Astrocyte (in vitro differentiated cells and primary cell): Measurements from ENCODE around the gene SLC39A10. TPM values are rescaled to one million over a fixed set of nuclear protein-coding genes. Genes with fewer than 3 reads are reported as not detected.

ENCODE experiments used
- DNase-seq: peaks from one replicate; pipeline ENCODE4 v3.0.0-alpha.2; 2010; ENCODE audit warnings: low read depth
- FAIRE-seq: peaks from 2 replicates; lab custom pipeline; 2011; peaks lifted over from hg19 to GRCh38; lab: Jason Lieb, UNC
- H2AFZ ChIP-seq: 2 replicates; pipeline ENCODE4 v1.6.0; 2012; ENCODE audit warnings: low read depth, low read length, inconsistent platforms
- H3K27ac ChIP-seq: 2 replicates; pipeline ENCODE4 v1.5.1; 2011; ENCODE audit warnings: low read depth, low read length, inconsistent platforms
- H3K27me3 ChIP-seq: 2 replicates; pipeline ENCODE4 v1.6.0; 2011; ENCODE audit warnings: low read length, inconsistent platforms; ENCODE audit not compliant: insufficient read depth
- H3K36me3 ChIP-seq: 2 replicates; pipeline ENCODE4 v1.5.1; 2011; ENCODE audit warnings: low read length, inconsistent platforms; ENCODE audit not compliant: insufficient read depth
- H3K4me1 ChIP-seq: 2 replicates; pipeline ENCODE4 v1.5.1; 2011; ENCODE audit warnings: low read length, inconsistent platforms; ENCODE audit not compliant: insufficient read depth
- H3K4me2 ChIP-seq: 2 replicates; pipeline ENCODE4 v1.6.0; 2012; ENCODE audit warnings: low read length, inconsistent platforms
- H3K4me3 ChIP-seq: 2 replicates; pipeline ENCODE4 v1.5.1; 2011; ENCODE audit warnings: low read depth, mild to moderate bottlenecking, low read length, inconsistent platforms; ENCODE audit not compliant: insufficient read depth
- H3K79me2 ChIP-seq: 2 replicates; pipeline ENCODE4 v1.6.0; 2012; ENCODE audit warnings: mild to moderate bottlenecking, low read length, inconsistent platforms; ENCODE audit not compliant: insufficient read depth
- H3K9ac ChIP-seq: 2 replicates; pipeline ENCODE4 v1.6.0; 2012; ENCODE audit warnings: mild to moderate bottlenecking, low read length, inconsistent platforms
- H3K9me3 ChIP-seq: 2 replicates; pipeline ENCODE4 v1.5.1; 2012; ENCODE audit warnings: low read depth, mild to moderate bottlenecking, low read length, inconsistent platforms; ENCODE audit not compliant: insufficient read depth
- H4K20me1 ChIP-seq: 2 replicates; pipeline ENCODE4 v1.6.0; 2012; ENCODE audit warnings: low read length, inconsistent platforms; ENCODE audit not compliant: insufficient read depth
- H3K27ac Mint-ChIP-seq: one replicate; pipeline ENCODE4 v1.8.0; 2021; ENCODE audit warnings: mild to moderate bottlenecking, mixed read lengths; ENCODE audit not compliant: unreplicated experiment
- H3K27me3 Mint-ChIP-seq: one replicate; pipeline ENCODE4 v1.8.0; 2021; ENCODE audit warnings: low read depth, mixed read lengths; ENCODE audit not compliant: unreplicated experiment
- H3K36me3 Mint-ChIP-seq: one replicate; pipeline ENCODE4 v1.8.0; 2021; ENCODE audit warnings: low read depth, mixed read lengths; ENCODE audit not compliant: unreplicated experiment
- H3K4me1 Mint-ChIP-seq: one replicate; pipeline ENCODE4 v1.8.0; 2021; ENCODE audit warnings: low read depth, mixed read lengths; ENCODE audit not compliant: unreplicated experiment
- H3K4me3 Mint-ChIP-seq: one replicate; pipeline ENCODE4 v1.8.0; 2021; ENCODE audit warnings: mild to moderate bottlenecking, moderate library complexity, mixed read lengths; ENCODE audit not compliant: unreplicated experiment
- H3K9me3 Mint-ChIP-seq: one replicate; pipeline ENCODE4 v1.8.0; 2021; ENCODE audit warnings: mild to moderate bottlenecking, mixed read lengths; ENCODE audit not compliant: unreplicated experiment
- CTCF ChIP-seq: IDR thresholded peaks from 2 replicates; pipeline ENCODE4 v1.5.1; 2011; ENCODE audit warnings: low read depth, mild to moderate bottlenecking, inconsistent platforms, low read length, moderate library complexity; ENCODE audit not compliant: insufficient read depth
- EZH2 ChIP-seq: IDR thresholded peaks from 2 replicates; pipeline ENCODE4 v1.6.1; 2012; ENCODE audit warnings: mild to moderate bottlenecking, low read length, inconsistent platforms; ENCODE audit not compliant: insufficient read depth
- total RNA-seq: library from RNA; stranded (reverse); gene quantifications from 2 replicates; pipeline ENCODE4 v1.2.1, GENCODE V29; 2021

SLC39A10 gene
- total RNA-seq, 1 donor from 2014 or later, result 96.2 TPM

DNA sequence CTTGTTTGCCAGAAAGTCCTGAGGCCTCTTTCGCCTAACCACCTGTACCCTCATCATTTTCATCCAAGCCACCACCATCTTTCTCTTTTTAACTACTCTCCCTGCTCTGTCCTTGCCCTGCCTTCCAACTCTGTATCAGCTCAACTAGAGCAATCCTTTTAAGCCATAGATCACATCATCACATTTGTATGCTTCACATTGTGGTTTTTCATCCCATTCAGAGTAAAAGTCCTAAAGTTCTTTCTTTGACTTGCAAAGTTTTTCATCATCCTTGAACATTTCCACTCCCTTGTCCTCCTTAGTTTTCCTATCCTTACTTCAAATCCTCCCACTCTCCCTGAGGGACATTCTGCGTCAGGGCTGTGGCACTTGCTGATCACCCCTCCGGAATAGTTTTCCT, 73.9 kb downstream of the SLC39A10 start:
- Histone ChIP-seq H3K36me3 (peaks cover 5% of the 10 kb centered on the region), H3K9me3 (no peaks in the 10 kb centered on the region), H3K9ac (no peak overlapping the region), H2AFZ (no peak overlapping the region), H3K4me1 (no peaks in the 10 kb centered on the region), H3K27me3 (no peaks in the 10 kb centered on the region), H3K4me2 (no peak overlapping the region), H3K79me2 (no peaks in the 10 kb centered on the region), H3K27ac (no peak overlapping the region), H4K20me1 (no peaks in the 10 kb centered on the region), H3K4me3 (no peak overlapping the region)
- Mint-ChIP-seq H3K36me3 (peaks cover 12% of the 10 kb centered on the region), H3K9me3 (no peaks in the 10 kb centered on the region), H3K4me3 (no peak overlapping the region), H3K27ac (no peak overlapping the region), H3K27me3 (no peaks in the 10 kb centered on the region), H3K4me1 (no peaks in the 10 kb centered on the region)
- DNase-seq (no peak), FAIRE-seq (no peak)
- TF ChIP-seq CTCF (no peak), EZH2 (no peak)

GRCh38 chr2:195732574-195732973, 75.5 kb downstream of the SLC39A10 start:
- Mint-ChIP-seq H3K9me3 (no peaks in the 10 kb centered on the region), H3K4me1 (no peaks in the 10 kb centered on the region), H3K27me3 (no peaks in the 10 kb centered on the region), H3K27ac (no peak overlapping the region), H3K36me3 (peaks cover 12% of the 10 kb centered on the region), H3K4me3 (no peak overlapping the region)
- FAIRE-seq (no peak), DNase-seq (no peak)
- Histone ChIP-seq H3K36me3 (peaks cover 5% of the 10 kb centered on the region), H3K27ac (no peak overlapping the region), H3K9me3 (no peaks in the 10 kb centered on the region), H2AFZ (no peak overlapping the region), H3K9ac (no peak overlapping the region), H3K79me2 (no peaks in the 10 kb centered on the region), H4K20me1 (no peaks in the 10 kb centered on the region), H3K4me3 (no peak overlapping the region), H3K4me2 (no peak overlapping the region), H3K4me1 (no peaks in the 10 kb centered on the region), H3K27me3 (no peaks in the 10 kb centered on the region)
- TF ChIP-seq CTCF, result no peak
- TF ChIP-seq EZH2, result no peak

DNA sequence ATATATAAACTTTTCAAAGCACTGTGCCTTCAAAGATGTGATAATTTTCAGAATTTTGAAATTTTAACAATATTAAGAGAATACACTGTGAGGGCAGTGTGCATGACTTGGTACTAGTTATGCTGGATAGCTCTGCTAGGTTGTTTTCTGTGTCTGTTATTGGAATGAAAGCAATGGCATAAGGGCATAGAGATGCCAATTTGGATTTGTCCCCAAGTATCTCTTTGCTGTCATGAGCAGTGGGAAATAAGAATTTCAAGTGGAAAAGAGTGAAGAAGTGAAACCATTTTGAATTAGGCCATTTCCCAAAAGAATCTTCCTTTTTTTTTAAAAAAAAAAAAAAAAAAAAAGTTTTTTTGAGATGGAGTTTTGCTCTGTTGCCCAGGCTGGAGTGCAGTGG, 76.8 kb downstream of the SLC39A10 start:
- H3K27me3 ChIP-seq, result no peaks in the 10 kb centered on the region
- no peak for FAIRE-seq
- TF ChIP-seq EZH2 (no peak), CTCF (no peak)
- Mint-ChIP-seq H3K36me3 (peaks cover 12% of the 10 kb centered on the region), H3K4me1 (no peaks in the 10 kb centered on the region), H3K27ac (no peak overlapping the region), H3K4me3 (no peak overlapping the region), H3K9me3 (no peaks in the 10 kb centered on the region), H3K27me3 (no peaks in the 10 kb centered on the region)
- no peaks in the 10 kb centered on the region for H3K9me3 ChIP-seq
- no peak for DNase-seq
- H2AFZ ChIP-seq, result no peak overlapping the region
- H3K27ac ChIP-seq, result no peak overlapping the region
- H3K4me3 ChIP-seq, result no peak overlapping the region
- no peaks in the 10 kb centered on the region for H3K4me1 ChIP-seq
- H4K20me1 ChIP-seq, result no peaks in the 10 kb centered on the region
- no peaks in the 10 kb centered on the region for H3K79me2 ChIP-seq
- H3K9ac ChIP-seq, result no peak overlapping the region
- peaks cover 2% of the 10 kb centered on the region for H3K36me3 ChIP-seq
- no peak overlapping the region for H3K4me2 ChIP-seq
